ENCODE measurements around the gene CA10.

DNA sequence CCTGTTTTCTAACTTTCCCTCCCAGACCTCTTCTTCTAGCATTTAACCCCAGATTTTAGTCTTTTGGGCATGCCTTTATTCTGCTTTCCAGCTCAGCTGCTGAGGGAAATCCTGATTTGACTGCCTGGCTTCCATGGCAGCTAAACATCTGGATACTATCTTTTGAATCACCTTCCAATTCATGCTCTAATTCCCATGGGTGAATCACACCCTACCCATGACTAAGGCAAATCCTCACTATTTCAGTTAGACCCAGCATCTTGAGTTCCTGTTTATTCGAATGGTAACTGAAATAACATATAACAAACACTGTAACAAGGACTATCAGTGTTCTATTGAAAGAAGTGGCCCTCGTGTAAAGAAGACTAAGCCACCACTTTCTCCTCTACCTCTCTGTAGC, 29.8 kb downstream of the CA10 start:
- TF ChIP-seq, protein P1, sequence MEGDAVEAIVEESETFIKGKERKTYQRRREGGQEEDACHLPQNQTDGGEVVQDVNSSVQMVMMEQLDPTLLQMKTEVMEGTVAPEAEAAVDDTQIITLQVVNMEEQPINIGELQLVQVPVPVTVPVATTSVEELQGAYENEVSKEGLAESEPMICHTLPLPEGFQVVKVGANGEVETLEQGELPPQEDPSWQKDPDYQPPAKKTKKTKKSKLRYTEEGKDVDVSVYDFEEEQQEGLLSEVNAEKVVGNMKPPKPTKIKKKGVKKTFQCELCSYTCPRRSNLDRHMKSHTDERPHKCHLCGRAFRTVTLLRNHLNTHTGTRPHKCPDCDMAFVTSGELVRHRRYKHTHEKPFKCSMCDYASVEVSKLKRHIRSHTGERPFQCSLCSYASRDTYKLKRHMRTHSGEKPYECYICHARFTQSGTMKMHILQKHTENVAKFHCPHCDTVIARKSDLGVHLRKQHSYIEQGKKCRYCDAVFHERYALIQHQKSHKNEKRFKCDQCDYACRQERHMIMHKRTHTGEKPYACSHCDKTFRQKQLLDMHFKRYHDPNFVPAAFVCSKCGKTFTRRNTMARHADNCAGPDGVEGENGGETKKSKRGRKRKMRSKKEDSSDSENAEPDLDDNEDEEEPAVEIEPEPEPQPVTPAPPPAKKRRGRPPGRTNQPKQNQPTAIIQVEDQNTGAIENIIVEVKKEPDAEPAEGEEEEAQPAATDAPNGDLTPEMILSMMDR (IDR thresholded peaks at IDR 0.05), result no peak
- no peak for TF ChIP-seq POLR2A (IDR thresholded peaks at IDR 0.05)

Measured in sigmoid colon (tissue), 3 donors.